ENCODE measurements around the gene MKRN1.

MKRN1 gene

DNA sequence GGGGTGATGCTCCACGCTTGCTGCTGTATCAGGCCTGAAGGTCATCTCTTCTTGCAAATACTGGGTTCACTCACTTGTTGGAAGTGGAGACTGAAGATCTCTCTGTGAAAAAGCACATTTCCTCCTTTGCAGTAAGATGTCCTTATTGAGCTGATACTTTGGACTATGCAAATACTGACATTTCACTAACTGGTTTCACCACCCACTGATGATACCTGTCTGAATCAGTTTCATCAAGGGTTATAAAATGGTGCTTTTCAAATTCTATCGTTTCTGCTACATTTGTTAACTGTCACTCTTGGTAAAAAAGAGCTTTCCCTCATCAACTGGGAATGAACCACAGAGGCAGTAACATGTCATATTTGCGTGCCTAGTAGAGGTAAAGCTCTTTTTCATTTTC is 39.9 kb downstream of the MKRN1 start:
- H3K27me3 ChIP-seq (ENCODE audit: insufficient read depth, low read length, poor library complexity, severe bottlenecking): no peaks in the 10 kb centered on the region
- H3K4me3 ChIP-seq (ENCODE audit: low read length, poor library complexity, severe bottlenecking): no peak overlapping the region
- H3K4me1 ChIP-seq (ENCODE audit: insufficient read depth, low read length, poor library complexity, severe bottlenecking): peaks cover 4% of the 10 kb centered on the region
- no peaks in the 10 kb centered on the region for H3F3A ChIP-seq (ENCODE audit: low read depth)
- H3K9me2 ChIP-seq (replicated peaks; ENCODE audit: low read depth, low read length): no peaks in the 10 kb centered on the region
- H3K4me2 ChIP-seq (ENCODE audit: low read depth, low read length, poor library complexity, severe bottlenecking): no peak overlapping the region
- no peaks in the 10 kb centered on the region for H3K36me3 ChIP-seq (ENCODE audit: insufficient read depth, low read length)
- no peak overlapping the region for H2AFZ ChIP-seq (ENCODE audit: low read length)
- H3K9me3 ChIP-seq (ENCODE audit: insufficient read depth, low read depth, low read length): no peaks in the 10 kb centered on the region
- TF ChIP-seq, protein P1, sequence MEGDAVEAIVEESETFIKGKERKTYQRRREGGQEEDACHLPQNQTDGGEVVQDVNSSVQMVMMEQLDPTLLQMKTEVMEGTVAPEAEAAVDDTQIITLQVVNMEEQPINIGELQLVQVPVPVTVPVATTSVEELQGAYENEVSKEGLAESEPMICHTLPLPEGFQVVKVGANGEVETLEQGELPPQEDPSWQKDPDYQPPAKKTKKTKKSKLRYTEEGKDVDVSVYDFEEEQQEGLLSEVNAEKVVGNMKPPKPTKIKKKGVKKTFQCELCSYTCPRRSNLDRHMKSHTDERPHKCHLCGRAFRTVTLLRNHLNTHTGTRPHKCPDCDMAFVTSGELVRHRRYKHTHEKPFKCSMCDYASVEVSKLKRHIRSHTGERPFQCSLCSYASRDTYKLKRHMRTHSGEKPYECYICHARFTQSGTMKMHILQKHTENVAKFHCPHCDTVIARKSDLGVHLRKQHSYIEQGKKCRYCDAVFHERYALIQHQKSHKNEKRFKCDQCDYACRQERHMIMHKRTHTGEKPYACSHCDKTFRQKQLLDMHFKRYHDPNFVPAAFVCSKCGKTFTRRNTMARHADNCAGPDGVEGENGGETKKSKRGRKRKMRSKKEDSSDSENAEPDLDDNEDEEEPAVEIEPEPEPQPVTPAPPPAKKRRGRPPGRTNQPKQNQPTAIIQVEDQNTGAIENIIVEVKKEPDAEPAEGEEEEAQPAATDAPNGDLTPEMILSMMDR (conservative IDR thresholded peaks at IDR 0.05; ENCODE audit: low read length): no peak
- H3K79me2 ChIP-seq (ENCODE audit: insufficient read depth, low read length): no peaks in the 10 kb centered on the region
- no peaks in the 10 kb centered on the region for H4K20me1 ChIP-seq (ENCODE audit: insufficient read depth, low read length, poor library complexity, severe bottlenecking)
- no peak overlapping the region for H3K9ac ChIP-seq (ENCODE audit: low read depth, low read length, poor library complexity, severe bottlenecking)

DNA sequence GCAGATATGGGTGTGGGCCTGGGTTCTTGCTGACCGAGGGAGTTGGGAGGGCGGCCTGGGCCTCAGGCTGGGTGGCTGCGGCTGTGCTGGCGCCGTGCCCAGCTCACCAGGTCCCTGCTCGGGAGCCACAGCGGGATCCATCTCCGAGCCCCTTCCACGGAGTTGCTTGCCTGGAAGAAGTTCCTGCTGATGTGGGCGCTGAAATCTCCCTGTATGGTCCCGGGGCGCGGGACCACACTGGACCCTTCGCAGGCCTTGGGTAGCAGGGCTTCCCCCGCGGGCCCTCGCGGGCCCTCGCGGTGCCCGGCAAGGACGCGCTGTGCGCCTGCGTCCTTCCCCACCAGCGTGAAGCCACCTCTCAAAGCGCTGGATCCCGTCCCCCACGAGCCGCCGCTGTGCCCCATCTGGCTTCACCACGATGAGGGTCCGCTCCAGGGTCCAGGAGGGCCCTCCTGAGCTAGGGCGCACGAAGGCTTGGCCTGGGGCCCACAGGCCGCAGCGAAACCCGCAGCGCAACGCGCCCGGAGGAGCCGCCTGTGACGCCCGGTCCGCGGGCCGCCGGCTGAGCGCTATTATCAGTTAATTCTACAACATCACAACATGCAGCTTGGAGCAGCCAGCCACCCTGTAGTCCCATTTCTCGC is 43.9 kb downstream of the MKRN1 start:
- Histone ChIP-seq H3K9ac (ENCODE audit: low read depth, low read length, poor library complexity, severe bottlenecking) (no peak overlapping the region), H3K27me3 (ENCODE audit: insufficient read depth, low read length, poor library complexity, severe bottlenecking) (no peaks in the 10 kb centered on the region), H2AFZ (ENCODE audit: low read length) (no peak overlapping the region), H4K20me1 (ENCODE audit: insufficient read depth, low read length, poor library complexity, severe bottlenecking) (no peaks in the 10 kb centered on the region), H3K9me3 (ENCODE audit: insufficient read depth, low read depth, low read length) (no peaks in the 10 kb centered on the region), H3K4me3 (ENCODE audit: low read length, poor library complexity, severe bottlenecking) (no peak overlapping the region), H3K79me2 (ENCODE audit: insufficient read depth, low read length) (no peaks in the 10 kb centered on the region), H3F3A (ENCODE audit: low read depth) (no peaks in the 10 kb centered on the region), H3K4me2 (ENCODE audit: low read depth, low read length, poor library complexity, severe bottlenecking) (no peak overlapping the region), H3K36me3 (ENCODE audit: insufficient read depth, low read length) (no peaks in the 10 kb centered on the region), H3K4me1 (ENCODE audit: insufficient read depth, low read length, poor library complexity, severe bottlenecking) (no peaks in the 10 kb centered on the region), H3K9me2 (replicated peaks; ENCODE audit: low read depth, low read length) (no peaks in the 10 kb centered on the region)
- no peak for TF ChIP-seq EZH2phosphoT487 (IDR thresholded peaks at IDR 0.05; ENCODE audit: borderline replicate concordance)
- TF ChIP-seq, protein P1 (conservative IDR thresholded peaks at IDR 0.05; ENCODE audit: low read length): no peak

DNA sequence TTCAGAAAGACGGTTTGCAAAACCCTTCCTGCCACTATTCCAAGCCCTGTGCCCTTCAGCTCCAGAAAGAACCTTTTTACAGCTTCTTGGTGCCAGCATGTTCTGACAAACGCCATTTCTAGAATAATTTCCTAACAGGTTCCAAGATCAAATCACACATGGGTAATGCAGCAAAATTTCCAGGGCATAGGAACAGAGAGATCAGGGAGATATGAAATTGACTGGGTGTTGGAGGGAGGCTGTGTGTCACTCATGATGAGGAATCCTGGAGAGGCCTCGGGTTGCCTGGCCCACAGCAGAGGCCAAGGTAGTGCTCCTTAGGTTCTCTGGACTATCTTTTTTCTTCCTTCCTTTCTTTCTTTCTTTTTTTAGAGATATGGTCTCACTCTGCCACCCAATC is 45.9 kb downstream of the MKRN1 start:
- Histone ChIP-seq H3K9me3 (ENCODE audit: insufficient read depth, low read depth, low read length) (no peaks in the 10 kb centered on the region), H3K27me3 (ENCODE audit: insufficient read depth, low read length, poor library complexity, severe bottlenecking) (no peaks in the 10 kb centered on the region), H2AFZ (ENCODE audit: low read length) (no peak overlapping the region), H3K4me1 (ENCODE audit: insufficient read depth, low read length, poor library complexity, severe bottlenecking) (no peaks in the 10 kb centered on the region), H3K4me3 (ENCODE audit: low read length, poor library complexity, severe bottlenecking) (no peak overlapping the region), H3K36me3 (ENCODE audit: insufficient read depth, low read length) (no peaks in the 10 kb centered on the region), H3K79me2 (ENCODE audit: insufficient read depth, low read length) (no peaks in the 10 kb centered on the region), H3K9me2 (replicated peaks; ENCODE audit: low read depth, low read length) (no peaks in the 10 kb centered on the region), H3K4me2 (ENCODE audit: low read depth, low read length, poor library complexity, severe bottlenecking) (no peak overlapping the region), H3K9ac (ENCODE audit: low read depth, low read length, poor library complexity, severe bottlenecking) (no peak overlapping the region), H3F3A (ENCODE audit: low read depth) (no peaks in the 10 kb centered on the region), H4K20me1 (ENCODE audit: insufficient read depth, low read length, poor library complexity, severe bottlenecking) (no peaks in the 10 kb centered on the region)
- no peak for TF ChIP-seq EZH2phosphoT487 (IDR thresholded peaks at IDR 0.05; ENCODE audit: borderline replicate concordance)
- TF ChIP-seq, protein P1 (conservative IDR thresholded peaks at IDR 0.05; ENCODE audit: low read length): no peak
